GM12872 (cell line): ENCODE data around the gene GLYR1.

Experiments
- CTCF ChIP-seq: IDR thresholded peaks from 3 replicates; pipeline ENCODE4 v1.5.1; 2011; ENCODE audit warnings: low read depth, mild to moderate bottlenecking, low read length, moderate library complexity; ENCODE audit not compliant: insufficient read depth

Gene GLYR1

GRCh38 chr16:4891097-4891885 is 44.2 kb upstream of the GLYR1 start:
- no peak for TF ChIP-seq CTCF

- TF ChIP-seq CTCF: no peak
Observed at GRCh38 chr16:4890686-4891085, 43.6 kb upstream of the GLYR1 start.

DNA sequence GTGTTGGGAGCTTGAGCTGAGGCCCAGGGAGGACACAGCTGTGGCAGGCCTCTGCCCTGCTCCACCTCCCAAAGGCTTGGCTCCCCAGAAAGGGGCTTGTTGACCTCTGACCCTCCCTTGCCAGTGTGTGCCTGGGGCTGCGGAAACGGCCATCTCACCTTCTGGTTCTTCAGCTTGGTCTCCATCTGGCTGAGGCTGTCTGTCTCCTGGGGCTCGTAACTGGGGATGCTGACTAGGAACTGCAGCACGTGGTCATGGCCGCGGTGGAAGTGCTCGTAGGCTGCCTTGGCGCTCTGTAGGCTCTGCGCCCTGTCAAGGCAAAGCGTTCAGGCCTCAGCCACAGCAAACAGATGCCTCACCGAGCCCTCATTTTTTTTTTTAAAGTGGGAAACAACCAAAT is 42.9 kb upstream of the GLYR1 start:
- no peak for TF ChIP-seq CTCF

DNA sequence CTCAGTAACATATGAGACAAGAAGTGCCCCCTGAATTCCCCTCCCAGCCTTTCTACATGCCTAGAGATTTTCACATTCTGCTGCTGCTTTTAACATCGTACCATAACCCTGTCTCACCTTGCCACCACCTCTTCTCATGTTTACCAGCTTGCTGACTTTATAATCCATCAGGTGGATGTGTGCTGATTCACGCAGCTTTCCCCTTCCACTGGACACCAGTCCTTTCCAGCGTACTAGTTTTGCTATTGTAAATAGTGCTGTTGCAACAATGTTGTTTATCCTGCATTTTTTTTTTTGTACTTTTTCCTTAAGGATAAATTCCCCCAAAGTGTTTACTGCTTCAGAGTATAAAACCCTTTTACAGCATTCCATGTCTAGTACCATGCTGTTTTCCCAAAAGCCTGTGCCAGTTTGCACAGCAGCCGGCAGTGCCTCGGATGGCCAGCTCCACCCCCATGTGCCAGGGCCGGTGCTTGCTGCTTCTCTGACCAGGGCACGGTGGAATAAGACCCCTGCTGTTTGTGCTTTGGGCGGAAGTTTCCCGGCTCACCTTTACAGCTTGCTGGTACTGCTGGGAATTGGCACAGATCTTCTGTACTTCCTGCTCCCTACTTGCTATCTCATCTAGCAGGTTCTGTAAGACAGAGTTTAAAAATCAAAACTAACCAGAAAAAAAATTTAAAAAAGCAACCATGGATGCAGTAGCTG is 41.5 kb upstream of the GLYR1 start:
- TF ChIP-seq CTCF: no peak

DNA sequence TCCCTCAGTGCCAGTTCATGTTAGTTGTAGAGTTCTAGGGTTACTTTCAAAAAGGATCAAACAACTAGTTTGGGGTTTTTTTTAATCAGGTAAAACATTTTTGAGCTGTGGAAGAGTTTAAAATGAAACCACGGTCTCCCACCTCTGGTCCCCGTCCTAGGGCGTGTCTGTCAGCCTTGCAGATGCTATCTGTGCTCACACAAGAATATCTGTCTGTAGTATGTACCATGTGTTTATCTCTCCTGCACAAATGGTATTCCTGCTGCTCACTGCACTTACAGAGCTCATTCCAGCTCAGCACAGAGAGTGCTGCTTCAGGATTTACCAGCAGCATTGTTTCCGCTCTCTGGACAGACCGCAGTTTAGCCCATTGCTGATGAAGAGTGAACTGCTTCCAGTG is 39.1 kb upstream of the GLYR1 start:
- no peak for TF ChIP-seq CTCF

GRCh38 chr16:4884972-4885874 is 38.1 kb upstream of the GLYR1 start:
- no peak for TF ChIP-seq CTCF

DNA sequence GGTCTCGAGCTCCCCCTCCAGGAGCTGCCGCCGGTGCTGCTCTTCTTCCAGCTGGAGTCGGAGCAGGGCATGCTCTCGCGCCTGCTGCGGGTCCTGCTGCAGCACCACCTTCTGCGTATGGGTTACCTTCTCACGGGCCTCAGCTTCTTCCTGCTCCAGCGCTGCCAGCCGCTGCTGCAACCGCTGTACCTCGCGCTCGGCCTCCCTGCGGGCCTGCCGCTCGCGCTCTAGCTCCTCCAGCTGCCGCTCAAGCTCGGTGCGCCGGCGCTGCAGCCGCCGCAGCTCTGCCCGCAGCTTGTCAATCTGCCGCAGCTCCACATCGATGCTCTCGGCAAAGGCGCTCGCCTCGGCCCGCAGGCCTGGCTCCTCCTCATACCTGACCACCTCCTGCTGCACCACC is 37.1 kb upstream of the GLYR1 start:
- no peak for TF ChIP-seq CTCF
